DND-41 (cell line): Measurements from ENCODE around the gene XRCC5.

Experiments
- ATAC-seq: fragments of 200-7000 bp; cut with Tn5 transposase; 3 replicates; pipeline ENCODE4 v1.9.1; 2021; ENCODE audit warnings: low read depth; ENCODE audit not compliant: insufficient read depth
- DNase-seq: peaks from one replicate; pipeline ENCODE4 v3.0.0-alpha.2; 2020
- H2AFZ ChIP-seq: 2 replicates; pipeline ENCODE4 v1.6.0; 2012; ENCODE audit warnings: low read depth, low read length
- H3K27ac ChIP-seq: 2 replicates; pipeline ENCODE4 v1.5.1; 2012; ENCODE audit warnings: low read length, inconsistent platforms
- H3K27me3 ChIP-seq: fragments of 200-600 bp; sonication (generic); 2 replicates; pipeline ENCODE4 v1.6.0; 2012; ENCODE audit warnings: low read length, mild to moderate bottlenecking, inconsistent platforms; ENCODE audit not compliant: insufficient read depth, poor library complexity
- H3K36me3 ChIP-seq: 2 replicates; pipeline ENCODE4 v1.5.1; 2012; ENCODE audit warnings: low read length, inconsistent platforms; ENCODE audit not compliant: insufficient read depth
- H3K4me1 ChIP-seq: 2 replicates; pipeline ENCODE4 v1.5.1; 2012; ENCODE audit warnings: mild to moderate bottlenecking, low read length; ENCODE audit not compliant: insufficient read depth
- H3K4me2 ChIP-seq: 2 replicates; pipeline ENCODE4 v1.6.0; 2012; ENCODE audit warnings: mild to moderate bottlenecking, moderate library complexity, low read length, inconsistent platforms; ENCODE audit not compliant: insufficient read depth
- H3K4me3 ChIP-seq, 2 experiments: fragments of 200-600 bp in 1 of 2; shearing (Covaris generic) in 1 of 2; 2 replicates each; pipeline ENCODE4 v1.5.1; 2012 to 2016; ENCODE audit warnings: inconsistent platforms in 2 of 2, low read length in 2 of 2, mild to moderate bottlenecking in 2 of 2, low read depth in 1 of 2, moderate library complexity in 1 of 2
- H3K79me2 ChIP-seq: 2 replicates; pipeline ENCODE4 v1.6.0; 2012; ENCODE audit warnings: low read length, inconsistent platforms; ENCODE audit not compliant: insufficient read depth
- H3K9ac ChIP-seq: 2 replicates; pipeline ENCODE4 v1.6.0; 2012; ENCODE audit warnings: low read depth, mild to moderate bottlenecking, inconsistent platforms, low read length, moderate library complexity
- H3K9me3 ChIP-seq: 2 replicates; pipeline ENCODE4 v1.5.1; 2012; ENCODE audit warnings: low read length, moderate library complexity, mild to moderate bottlenecking, inconsistent platforms; ENCODE audit not compliant: insufficient read depth, severe bottlenecking
- H4K20me1 ChIP-seq: 2 replicates; pipeline ENCODE4 v1.6.0; 2012; ENCODE audit warnings: low read length; ENCODE audit not compliant: insufficient read depth
- CTCF ChIP-seq: IDR thresholded peaks from 2 replicates; pipeline ENCODE4 v1.5.1; 2012; ENCODE audit warnings: borderline replicate concordance, low read length, moderate library complexity, mild to moderate bottlenecking; ENCODE audit not compliant: poor library complexity, severe bottlenecking; ENCODE audit errors: extremely low read depth
- EZH2 ChIP-seq: IDR thresholded peaks from 3 replicates; pipeline ENCODE4 v1.6.1; 2012; ENCODE audit warnings: borderline replicate concordance, low read depth, mild to moderate bottlenecking, moderate library complexity, low read length, inconsistent platforms; ENCODE audit not compliant: severe bottlenecking

XRCC5 gene

GRCh38 chr2:216144857-216145256, 35.7 kb downstream of the XRCC5 start:
- H3K9me3 ChIP-seq: no peaks in the 10 kb centered on the region
- DNase-seq (no peak), ATAC-seq (no peak)
- peaks cover 97% of the 10 kb centered on the region for H3K36me3 ChIP-seq
- peaks cover 25% of the 10 kb centered on the region; the same call in 1 of the 2 replicates for H4K20me1 ChIP-seq
- no peak overlapping the region for H3K4me3 ChIP-seq
- no peaks in the 10 kb centered on the region for H3K27me3 ChIP-seq
- H3K4me1 ChIP-seq: no peaks in the 10 kb centered on the region
- no peak overlapping the region for H3K4me2 ChIP-seq
- no peak overlapping the region for H3K9ac ChIP-seq
- H2AFZ ChIP-seq: no peak overlapping the region
- no peak overlapping the region for H3K27ac ChIP-seq
- no peak for TF ChIP-seq EZH2
- TF ChIP-seq CTCF: no peak
- H3K79me2 ChIP-seq: peaks cover 55% of the 10 kb centered on the region

DNA sequence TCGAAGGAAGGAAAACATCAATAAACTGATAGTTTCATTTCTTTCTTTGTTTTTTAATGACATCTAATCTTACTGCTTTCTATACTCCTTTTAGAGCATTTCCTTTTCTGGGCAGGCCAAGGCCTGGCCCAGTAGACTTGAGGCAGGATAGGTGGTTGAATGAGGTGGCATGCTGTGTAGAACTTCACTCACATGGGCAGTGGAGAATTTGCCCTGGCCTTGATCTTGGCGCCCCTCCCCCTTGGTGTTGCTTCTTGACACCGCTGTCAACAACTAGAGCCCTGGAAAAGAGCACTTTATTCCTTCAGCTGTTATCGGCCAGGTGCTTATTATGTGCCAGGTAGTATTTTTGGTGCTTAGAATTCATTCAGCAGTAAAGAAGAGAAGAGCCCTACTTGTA, 37.4 kb downstream of the XRCC5 start:
- no peaks in the 10 kb centered on the region for H3K9me3 ChIP-seq
- peaks cover 97% of the 10 kb centered on the region for H3K36me3 ChIP-seq
- H3K27me3 ChIP-seq: no peaks in the 10 kb centered on the region
- no peak overlapping the region for H3K27ac ChIP-seq
- no peak overlapping the region for H3K9ac ChIP-seq
- H3K4me3 ChIP-seq: no peak overlapping the region
- ATAC-seq: no peak
- no peak overlapping the region for H2AFZ ChIP-seq
- H3K4me1 ChIP-seq: no peaks in the 10 kb centered on the region
- peaks cover 34% of the 10 kb centered on the region; the same call in 1 of the 2 replicates for H4K20me1 ChIP-seq
- TF ChIP-seq CTCF: no peak
- TF ChIP-seq EZH2: no peak
- H3K79me2 ChIP-seq: peaks cover 55% of the 10 kb centered on the region
- no peak for DNase-seq
- no peak overlapping the region for H3K4me2 ChIP-seq

DNA sequence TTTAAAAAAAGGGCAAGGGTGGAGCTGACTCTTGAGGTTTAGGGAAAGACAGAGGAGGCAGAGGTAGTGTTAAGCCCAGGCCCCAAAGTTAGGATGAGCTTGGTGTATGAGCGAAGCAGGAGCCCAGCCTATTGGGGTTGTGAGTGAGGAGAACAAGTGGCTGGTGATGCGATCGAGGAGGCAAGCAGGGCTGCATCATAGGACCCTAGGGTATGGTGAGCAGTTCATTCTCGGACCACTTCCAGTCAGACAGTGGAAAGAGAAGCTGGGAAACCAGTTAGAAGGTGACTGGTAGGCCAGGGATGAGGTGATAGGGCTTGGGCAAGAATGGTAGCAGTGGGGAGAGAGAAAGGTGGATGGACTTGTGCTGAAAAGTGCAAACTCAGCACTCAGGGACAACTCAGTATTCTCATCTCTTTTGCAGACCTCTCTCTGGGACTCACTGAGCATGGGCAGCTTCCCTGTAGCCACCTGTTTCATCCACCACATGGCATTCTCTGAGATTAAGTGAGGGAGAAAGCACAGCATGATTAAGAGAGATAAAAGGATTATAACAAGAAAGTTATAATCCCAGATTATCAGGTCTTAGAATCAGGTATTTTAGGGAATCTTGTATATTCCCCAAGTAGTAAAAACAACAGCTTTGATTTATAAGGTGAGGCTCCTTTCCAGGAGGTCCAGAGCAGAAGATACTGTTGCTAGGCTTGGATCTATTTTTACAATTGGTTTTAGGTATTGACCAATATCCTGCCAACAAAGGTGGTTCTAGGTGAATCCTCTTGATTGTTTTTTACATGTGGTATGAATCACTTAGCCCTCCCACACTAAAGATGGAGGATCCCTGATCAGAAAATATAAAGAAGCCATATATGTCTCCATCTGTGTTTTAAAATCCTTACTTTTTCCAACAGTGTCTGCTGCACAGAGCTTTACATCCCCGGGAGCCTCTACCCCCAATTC, 38.3 kb downstream of the XRCC5 start:
- H3K9ac ChIP-seq: no peak overlapping the region
- H4K20me1 ChIP-seq: peaks cover 34% of the 10 kb centered on the region; the same call in 1 of the 2 replicates
- TF ChIP-seq EZH2 (no peak), CTCF (no peak)
- peaks cover 59% of the 10 kb centered on the region for H3K79me2 ChIP-seq
- H3K9me3 ChIP-seq: no peaks in the 10 kb centered on the region
- DNase-seq (no peak), ATAC-seq (no peak)
- peaks cover 97% of the 10 kb centered on the region for H3K36me3 ChIP-seq
- H3K27ac ChIP-seq: no peak overlapping the region
- H3K4me3 ChIP-seq: no peak overlapping the region
- H3K27me3 ChIP-seq: no peaks in the 10 kb centered on the region
- no peaks in the 10 kb centered on the region for H3K4me1 ChIP-seq
- H3K4me2 ChIP-seq: no peak overlapping the region
- no peak overlapping the region for H2AFZ ChIP-seq
